NCI-H146 treated with DMSO at 0.1 percent for 48 hours (cell line): ENCODE results near the gene AMBP.

Experiments used
- DNase-seq: peaks from one replicate; lab custom pipeline; 2025; ENCODE audit not compliant: unreplicated experiment; lab: John Stamatoyannopoulos, UW

The AMBP gene

GRCh38 chr9:114078021-114078780 is at the start of gene AMBP:
Gene AMBP, minus strand, starts transcription at chr9:114078300. Its CDS starts 91 bp downstream, at chr9:114078209.
- DNase-seq = no peak

- DNase-seq = no peak
Measured at GRCh38 chr9:114126247-114127060, 48.4 kb upstream of the AMBP start.

- no peak for DNase-seq
Measured at GRCh38 chr9:114125476-114126013, 47.4 kb upstream of the AMBP start.

GRCh38 chr9:114124666-114125475 is 46.8 kb upstream of the AMBP start:
- no peak for DNase-seq

GRCh38 chr9:114124138-114124537 is 46.0 kb upstream of the AMBP start:
- no peak for DNase-seq

- no peak for DNase-seq
Measured at GRCh38 chr9:114123031-114123977, 45.2 kb upstream of the AMBP start.

- no peak for DNase-seq
Measured at GRCh38 chr9:114122136-114123027, 44.3 kb upstream of the AMBP start.

- DNase-seq = no peak
Measured at GRCh38 chr9:114121227-114122135, 43.4 kb upstream of the AMBP start.

GRCh38 chr9:114120192-114121014 is 42.3 kb upstream of the AMBP start:
- no peak for DNase-seq

- no peak for DNase-seq
Measured at GRCh38 chr9:114119242-114120191, 41.4 kb upstream of the AMBP start.

GRCh38 chr9:114117996-114118830 is 40.1 kb upstream of the AMBP start:
- DNase-seq = no peak

- no peak for DNase-seq
Measured at GRCh38 chr9:114117614-114117995, 39.5 kb upstream of the AMBP start.

GRCh38 chr9:114116126-114116747 is 38.1 kb upstream of the AMBP start:
- DNase-seq = no peak

GRCh38 chr9:114115654-114116125 is 37.6 kb upstream of the AMBP start:
- no peak for DNase-seq

- DNase-seq = no peak
Measured at GRCh38 chr9:114114364-114114763, 36.3 kb upstream of the AMBP start.
